Uterus (tissue), 4 donors: Measurements from ENCODE around the gene NAT9. TPM values are rescaled to one million over a fixed set of nuclear protein-coding genes. Genes with fewer than 3 reads are reported as not detected.

Experiments used
- DNase-seq, 2 donors: peaks; one replicate each; pipeline ENCODE4 v3.0.0-alpha.2; 2019 to 2020
- H3K27ac ChIP-seq, 2 donors: fragments of 200-600 bp; sonication (generic); 1 replicate in 1 of 2; 2 replicates in 1 of 2; pipeline ENCODE4 v1.5.1; 2016 to 2018
- H3K27me3 ChIP-seq, 2 donors: fragments of 200-600 bp; sonication (generic); one replicate each; pipeline ENCODE4 v1.5.1; 2018 to 2019; ENCODE audit warnings: control low read depth in 1 of 2
- H3K36me3 ChIP-seq, 2 donors: fragments of 200-600 bp; sonication (generic); one replicate each; pipeline ENCODE4 v1.5.1; 2019; ENCODE audit warnings: control low read depth in 1 of 2
- H3K4me1 ChIP-seq, 2 donors: fragments of 200-600 bp; sonication (generic); one replicate each; pipeline ENCODE4 v1.5.1; 2018 to 2019; ENCODE audit warnings: control low read depth in 1 of 2
- H3K4me3 ChIP-seq, 2 donors: fragments of 200-600 bp; sonication (generic); 1 replicate in 1 of 2; 2 replicates in 1 of 2; pipeline ENCODE4 v1.5.1; 2018 to 2019; ENCODE audit warnings: mild to moderate bottlenecking in 1 of 2
- H3K9me3 ChIP-seq, 2 donors: fragments of 200-600 bp; sonication (generic); one replicate each; pipeline ENCODE4 v1.5.1; 2019; ENCODE audit warnings: control low read depth in 1 of 2
- CTCF ChIP-seq, 4 experiments: fragments of 200-600 bp in 2 of 4; fragments of 450-650 bp in 2 of 4; sonication (generic) in 2 of 4; IDR thresholded peaks; one replicate each; pipeline ENCODE4 v1.5.1; 2016 to 2019; ENCODE audit warnings: antibody characterized with exemption in 4 of 4, mild to moderate bottlenecking in 2 of 4, moderate library complexity in 1 of 4
- POLR2A ChIP-seq, 2 donors: fragments of 450-650 bp; IDR thresholded peaks; one replicate each; pipeline ENCODE4 v1.6.1; 2016; ENCODE audit warnings: antibody characterized with exemption in 2 of 2, mild to moderate bottlenecking in 1 of 2, moderate library complexity in 1 of 2
- intact Hi-C: fragments of 100-400 bp; cut with DNase I; formaldehyde crosslinking; loops from one replicate; pipeline ENCODE4 v1.15.1; 2023; ENCODE audit warnings: low total_unique reads
- total RNA-seq, 4 donors: library from RNA; depleted of rRNA in 3 of 4; stranded (reverse); fragments of >200 nt in 3 of 4; gene quantifications; one replicate each; pipeline versions ENCODE4 v1.1.0 to v1.2.4, GENCODE V29; 2014 to 2023
- donor health status: DM: yes; HTN: yes; CAD: no.

The NAT9 gene
- total RNA-seq, 4 donors from 2014 or later: 5.4 to 53.3 (median 33.9) TPM

GRCh38 chr17:74733365-74734122 is 42.6 kb downstream of the NAT9 start:
- peaks cover 0 to 13% of the 10 kb centered on the region in 2 donors for H3K4me1 ChIP-seq
- no peak for DNase-seq
- H3K27me3 ChIP-seq: peaks cover 0 to 14% of the 10 kb centered on the region in 2 donors
- no peak overlapping the region for H3K27ac ChIP-seq
- H3K9me3 ChIP-seq: no peaks in the 10 kb centered on the region
- H3K4me3 ChIP-seq: no peak overlapping the region
- no peaks in the 10 kb centered on the region for H3K36me3 ChIP-seq
- intact Hi-C loops: no loop called here
- TF ChIP-seq CTCF (IDR thresholded peaks at IDR 0.05) (no peak), POLR2A (IDR thresholded peaks at IDR 0.05) (no peak)

DNA sequence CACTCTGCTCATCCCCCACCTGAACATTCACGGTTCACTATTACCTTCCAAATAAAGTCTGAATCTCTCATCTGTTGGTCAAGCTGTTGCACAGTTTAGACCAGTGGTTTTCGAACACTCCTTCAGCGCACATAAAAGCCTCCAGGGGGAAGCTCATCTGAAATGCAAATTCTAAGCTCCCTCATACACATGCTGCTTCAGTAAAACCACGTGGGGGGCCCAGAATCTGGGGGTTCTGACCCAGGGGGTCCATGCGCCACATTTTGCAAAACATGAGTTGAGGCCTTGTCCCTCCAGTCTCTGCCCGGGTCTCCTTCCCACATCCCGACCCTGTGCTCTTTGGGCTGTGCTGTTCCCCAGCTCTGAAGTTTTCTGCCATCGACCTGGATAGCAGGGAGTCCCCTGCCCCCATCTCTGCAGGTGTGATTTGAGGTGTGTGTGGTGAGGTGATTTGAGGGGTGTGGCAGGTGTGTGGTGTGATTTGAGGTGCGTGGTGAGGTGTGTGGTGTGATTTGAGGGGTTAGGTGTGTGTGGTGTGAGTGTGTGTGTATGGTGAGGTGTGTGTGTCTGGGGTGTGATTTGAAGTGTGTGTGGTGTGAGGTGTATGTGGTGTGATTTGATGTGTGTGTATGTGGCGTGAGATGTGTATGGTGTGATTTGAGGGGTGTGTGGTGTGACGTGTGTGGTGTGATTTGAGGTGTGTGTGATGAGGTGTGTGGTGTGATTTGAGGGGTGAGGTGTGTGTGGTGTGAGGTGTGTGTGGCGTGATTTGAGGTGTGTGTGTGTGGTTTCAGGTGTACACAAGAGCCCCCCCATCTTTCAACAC is 43.9 kb downstream of the NAT9 start:
- peaks cover 0 to 7% of the 10 kb centered on the region in 2 donors for H3K4me1 ChIP-seq
- no peak for DNase-seq
- H3K36me3 ChIP-seq: no peaks in the 10 kb centered on the region
- peaks cover 0 to 7% of the 10 kb centered on the region in 2 donors for H3K27me3 ChIP-seq
- H3K27ac ChIP-seq: no peak overlapping the region
- H3K9me3 ChIP-seq: no peaks in the 10 kb centered on the region
- H3K4me3 ChIP-seq: no peak overlapping the region
- intact Hi-C loops: no loop called here
- TF ChIP-seq CTCF (IDR thresholded peaks at IDR 0.05) (no peak), POLR2A (IDR thresholded peaks at IDR 0.05) (no peak)

DNA sequence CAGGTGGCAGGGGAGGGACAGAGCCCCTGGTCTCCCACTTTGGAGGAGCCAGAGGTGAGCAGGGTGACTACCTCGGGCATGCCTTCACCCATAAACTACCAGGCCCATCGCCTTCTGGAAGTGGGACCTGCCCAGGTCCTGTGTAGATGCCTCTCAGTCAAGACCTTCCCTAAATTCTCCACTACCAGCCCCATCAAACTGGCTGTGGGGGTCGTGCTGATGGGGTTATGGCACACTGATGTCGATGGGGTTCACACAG is 44.9 kb downstream of the NAT9 start:
- Histone ChIP-seq H3K27ac (no peak overlapping the region), H3K27me3 (no peaks in the 10 kb centered on the region), H3K36me3 (no peaks in the 10 kb centered on the region), H3K9me3 (no peaks in the 10 kb centered on the region), H3K4me3 (no peak overlapping the region), H3K4me1 (no peaks in the 10 kb centered on the region)
- DNase-seq: no peak
- intact Hi-C loops: no loop called here
- TF ChIP-seq CTCF (IDR thresholded peaks at IDR 0.05) (no peak), POLR2A (IDR thresholded peaks at IDR 0.05) (no peak)

- no peak for DNase-seq
- intact Hi-C loops: no loop called here
- no peak overlapping the region for H3K4me3 ChIP-seq
- H3K4me1 ChIP-seq: no peaks in the 10 kb centered on the region
- TF ChIP-seq CTCF (IDR thresholded peaks at IDR 0.05) (no peak), POLR2A (IDR thresholded peaks at IDR 0.05) (no peak)
- H3K27ac ChIP-seq: no peak overlapping the region
- no peaks in the 10 kb centered on the region for H3K36me3 ChIP-seq
- no peaks in the 10 kb centered on the region for H3K9me3 ChIP-seq
- H3K27me3 ChIP-seq: no peaks in the 10 kb centered on the region
Measured at GRCh38 chr17:74730491-74731346, 45.4 kb downstream of the NAT9 start.
